KMS-11 (cell line): Measurements from ENCODE around the gene RNF31.

Experiments
- H2AFZ ChIP-seq: fragments of 200-600 bp; sonication (generic); 2 replicates; pipeline ENCODE4 v1.6.1; 2016; ENCODE audit warnings: antibody characterized with exemption, mixed run types, low read depth
- H3K27ac ChIP-seq: fragments of 200-600 bp; sonication (generic); 2 replicates; pipeline ENCODE4 v1.6.1; 2016; ENCODE audit warnings: mild to moderate bottlenecking, mixed run types
- H3K27me3 ChIP-seq: fragments of 200-600 bp; sonication (generic); 2 replicates; pipeline ENCODE4 v1.6.1; 2017; ENCODE audit warnings: mild to moderate bottlenecking, low read depth, mixed run types, moderate library complexity; ENCODE audit not compliant: insufficient read depth
- H3K36me3 ChIP-seq: fragments of 200-600 bp; sonication (generic); 2 replicates; pipeline ENCODE4 v1.6.1; 2017; ENCODE audit warnings: mild to moderate bottlenecking, mixed run types; ENCODE audit not compliant: insufficient read depth
- H3K4me1 ChIP-seq: fragments of 200-600 bp; sonication (generic); 2 replicates; pipeline ENCODE4 v1.6.1; 2016; ENCODE audit warnings: mild to moderate bottlenecking, low read depth, mixed run types; ENCODE audit not compliant: poor library complexity, severe bottlenecking
- H3K4me2 ChIP-seq: fragments of 200-600 bp; sonication (generic); 2 replicates; pipeline ENCODE4 v1.7.0; 2016; ENCODE audit warnings: mild to moderate bottlenecking, mixed run types
- H3K4me3 ChIP-seq: fragments of 200-600 bp; sonication (generic); IDR thresholded peaks from 2 replicates; pipeline ENCODE4 v1.6.1; 2017; ENCODE audit warnings: low read depth, low read length, mixed read lengths; ENCODE audit not compliant: insufficient read depth
- H3K79me2 ChIP-seq: fragments of 200-600 bp; sonication (generic); 2 replicates; pipeline ENCODE4 v1.6.1; 2016; ENCODE audit warnings: low read depth, mixed run types; ENCODE audit not compliant: insufficient read depth
- H3K9ac ChIP-seq: fragments of 200-600 bp; sonication (generic); 2 replicates; pipeline ENCODE4 v1.6.1; 2016; ENCODE audit warnings: mild to moderate bottlenecking, mixed run types
- H4K20me1 ChIP-seq: fragments of 200-600 bp; sonication (generic); 2 replicates; pipeline ENCODE4 v1.6.1; 2016; ENCODE audit warnings: mild to moderate bottlenecking, mixed run types; ENCODE audit not compliant: insufficient read depth
- TF ChIP-seq, protein P1 (sequence below): fragments of 200-600 bp; sonication (generic); conservative IDR thresholded peaks from 2 replicates; pipeline ENCODE4 v1.6.1; 2017; ENCODE audit warnings: low read depth, mild to moderate bottlenecking, antibody characterized with exemption, low read length, moderate library complexity, mixed read lengths

Gene RNF31

DNA sequence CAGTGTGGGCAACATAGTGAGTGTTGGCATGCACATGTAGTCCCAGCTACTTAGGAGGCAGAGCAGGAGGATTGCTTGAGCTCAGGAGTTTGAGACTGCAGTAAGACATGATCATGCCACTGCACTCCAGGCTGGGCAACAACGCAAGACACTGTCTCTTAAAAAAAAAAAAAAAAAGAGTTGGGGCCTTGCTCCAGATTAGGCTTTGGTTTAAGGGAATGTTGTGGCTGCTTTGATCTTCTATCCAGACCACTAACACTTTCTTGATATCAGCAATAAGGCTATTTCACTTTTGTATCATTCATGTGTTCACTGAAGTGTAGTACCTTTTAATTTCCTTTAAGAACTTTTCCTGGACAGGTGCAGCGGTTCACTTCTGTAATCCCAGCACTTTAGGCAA is 19.6 kb upstream of the RNF31 start:
- no peaks in the 10 kb centered on the region for H4K20me1 ChIP-seq
- H3K27ac ChIP-seq = no peak overlapping the region
- no peaks in the 10 kb centered on the region for H3K27me3 ChIP-seq
- no peaks in the 10 kb centered on the region for H3K79me2 ChIP-seq
- H3K36me3 ChIP-seq = no peaks in the 10 kb centered on the region
- no peak overlapping the region for H3K4me3 ChIP-seq
- no peak overlapping the region for H3K9ac ChIP-seq
- H3K4me2 ChIP-seq = no peak overlapping the region
- H3K4me1 ChIP-seq = no peaks in the 10 kb centered on the region
- TF ChIP-seq, protein P1, sequence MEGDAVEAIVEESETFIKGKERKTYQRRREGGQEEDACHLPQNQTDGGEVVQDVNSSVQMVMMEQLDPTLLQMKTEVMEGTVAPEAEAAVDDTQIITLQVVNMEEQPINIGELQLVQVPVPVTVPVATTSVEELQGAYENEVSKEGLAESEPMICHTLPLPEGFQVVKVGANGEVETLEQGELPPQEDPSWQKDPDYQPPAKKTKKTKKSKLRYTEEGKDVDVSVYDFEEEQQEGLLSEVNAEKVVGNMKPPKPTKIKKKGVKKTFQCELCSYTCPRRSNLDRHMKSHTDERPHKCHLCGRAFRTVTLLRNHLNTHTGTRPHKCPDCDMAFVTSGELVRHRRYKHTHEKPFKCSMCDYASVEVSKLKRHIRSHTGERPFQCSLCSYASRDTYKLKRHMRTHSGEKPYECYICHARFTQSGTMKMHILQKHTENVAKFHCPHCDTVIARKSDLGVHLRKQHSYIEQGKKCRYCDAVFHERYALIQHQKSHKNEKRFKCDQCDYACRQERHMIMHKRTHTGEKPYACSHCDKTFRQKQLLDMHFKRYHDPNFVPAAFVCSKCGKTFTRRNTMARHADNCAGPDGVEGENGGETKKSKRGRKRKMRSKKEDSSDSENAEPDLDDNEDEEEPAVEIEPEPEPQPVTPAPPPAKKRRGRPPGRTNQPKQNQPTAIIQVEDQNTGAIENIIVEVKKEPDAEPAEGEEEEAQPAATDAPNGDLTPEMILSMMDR = no peak
- H2AFZ ChIP-seq = no peak overlapping the region

DNA sequence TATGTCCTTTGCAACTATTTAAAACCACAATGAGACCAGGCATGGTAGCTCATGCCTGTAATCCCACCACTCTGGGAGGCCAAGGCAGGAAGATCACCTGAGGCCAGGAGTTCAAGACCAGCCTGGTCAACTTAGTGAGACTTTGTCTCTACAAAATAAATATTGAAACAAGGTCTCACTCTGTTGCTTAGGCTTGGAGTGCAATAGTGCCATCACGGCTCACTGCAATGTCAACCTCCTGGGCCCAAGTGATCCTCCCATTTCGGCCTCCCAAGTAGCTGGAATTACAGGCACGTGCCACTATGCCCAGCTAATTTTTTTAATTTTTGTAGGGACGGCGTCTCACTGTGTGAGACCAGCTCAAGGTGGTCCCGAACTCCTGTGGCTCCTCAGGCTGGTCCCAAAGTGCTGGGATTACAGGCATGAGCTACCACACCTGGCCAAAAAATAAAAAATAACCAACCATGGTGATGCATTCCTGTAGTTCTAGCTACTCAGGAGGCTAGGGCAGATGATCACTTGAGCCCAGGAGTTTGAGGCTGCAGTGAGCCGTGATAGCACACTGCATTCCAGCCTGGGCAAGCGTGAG is 17.8 kb upstream of the RNF31 start:
- no peak overlapping the region for H3K4me3 ChIP-seq
- H3K4me1 ChIP-seq = no peaks in the 10 kb centered on the region
- H3K36me3 ChIP-seq = no peaks in the 10 kb centered on the region
- H3K27me3 ChIP-seq = no peaks in the 10 kb centered on the region
- no peaks in the 10 kb centered on the region for H3K79me2 ChIP-seq
- H3K27ac ChIP-seq = no peak overlapping the region
- H4K20me1 ChIP-seq = no peaks in the 10 kb centered on the region
- TF ChIP-seq, protein P1 = no peak
- no peak overlapping the region for H3K4me2 ChIP-seq
- H3K9ac ChIP-seq = no peak overlapping the region
- H2AFZ ChIP-seq = no peak overlapping the region

DNA sequence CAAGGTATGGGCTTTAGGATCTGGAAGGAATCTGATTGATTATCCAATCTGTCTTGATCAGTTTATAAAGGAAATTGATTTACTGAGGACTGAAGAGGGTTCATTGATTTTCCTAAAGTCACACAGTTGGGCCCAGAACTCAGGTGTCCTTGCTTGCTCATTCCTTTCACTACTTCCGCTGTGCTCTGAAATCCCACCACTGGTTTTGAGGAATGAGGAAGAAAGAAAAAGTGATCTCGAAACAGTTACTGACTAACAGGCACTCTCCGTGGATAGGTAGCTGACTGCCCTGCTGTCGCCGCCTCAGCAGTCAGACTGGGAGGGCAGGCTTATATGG is 16.9 kb upstream of the RNF31 start, which contains the start of gene FITM1:
Gene FITM1 (plus strand): TSS at position 280 of the 337 bp plus-strand sequence. CDS start 905 bp downstream, outside the sequence.
- H3K27ac ChIP-seq = no peak within 1 kb of the TSS
- no peak within 1 kb of the TSS for H3K9ac ChIP-seq
- no peaks in the 10 kb centered on the region for H3K36me3 ChIP-seq
- no peak within 1 kb of the TSS for H3K4me3 ChIP-seq
- TF ChIP-seq, protein P1 = no peak
- no peaks in the 10 kb centered on the region for H3K79me2 ChIP-seq
- H4K20me1 ChIP-seq = no peaks in the 10 kb centered on the region
- no peak within 1 kb of the TSS for H3K4me2 ChIP-seq
- H3K4me1 ChIP-seq = no peaks in the 10 kb centered on the region
- H3K27me3 ChIP-seq = no peaks in the 10 kb centered on the region
- H2AFZ ChIP-seq = no peak within 1 kb of the TSS

DNA sequence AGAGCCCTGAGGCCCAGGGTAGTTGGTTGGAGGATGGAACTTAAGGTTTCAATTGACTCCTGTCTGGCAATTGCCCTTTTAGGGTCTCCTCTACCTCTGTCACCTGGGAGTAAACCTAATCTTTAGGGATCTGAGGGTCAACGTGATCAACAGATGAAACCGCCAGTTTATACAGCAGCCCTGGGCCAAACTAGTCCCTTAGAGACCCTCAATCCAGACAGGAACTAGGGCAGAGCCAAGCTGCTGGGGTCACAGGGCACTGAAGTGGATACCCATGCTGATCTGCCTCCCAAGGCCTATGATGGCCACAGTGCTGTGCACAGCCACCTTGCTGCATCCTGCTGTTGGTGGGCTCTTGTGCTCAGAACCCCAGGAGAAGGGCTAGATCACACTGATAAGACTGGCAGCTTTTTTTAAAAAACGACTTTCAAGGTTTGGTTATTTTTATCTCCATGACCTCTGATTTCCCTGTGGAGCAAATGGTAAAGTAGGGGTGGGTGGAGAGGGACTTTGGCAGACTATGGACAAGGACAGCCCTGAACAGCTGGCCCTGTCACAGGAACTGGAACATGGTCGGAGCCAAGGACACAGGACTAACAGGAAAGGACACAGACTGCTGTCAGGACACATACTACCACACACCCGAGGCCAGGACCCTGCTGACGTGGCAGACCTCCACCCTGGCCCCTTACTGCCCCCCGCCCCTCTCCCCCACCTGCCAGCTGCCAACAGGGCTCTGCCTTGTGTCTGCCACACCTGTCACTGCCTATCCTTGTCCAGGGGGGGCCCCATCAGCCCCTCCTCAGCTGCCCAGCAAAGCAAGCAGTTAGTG is 16.4 kb upstream of the RNF31 start:
- Histone ChIP-seq H3K4me1 (no peaks in the 10 kb centered on the region), H3K9ac (no peak overlapping the region), H2AFZ (no peak overlapping the region), H3K27me3 (no peaks in the 10 kb centered on the region), H3K4me2 (no peak overlapping the region), H4K20me1 (no peaks in the 10 kb centered on the region), H3K36me3 (no peaks in the 10 kb centered on the region), H3K27ac (no peak overlapping the region), H3K4me3 (no peak overlapping the region), H3K79me2 (no peaks in the 10 kb centered on the region)
- TF ChIP-seq, protein P1 = no peak
